SK-N-SH (cell line): ENCODE results near the gene MTFP1.

Experiments used
- CTCF ChIP-seq: fragments of 200-600 bp; sonication (generic); IDR thresholded peaks from 2 replicates; pipeline ENCODE4 v1.6.1; 2017; ENCODE audit warnings: antibody characterized with exemption, mild to moderate bottlenecking, moderate library complexity
- RXRA ChIP-seq: IDR thresholded peaks from 2 replicates; pipeline ENCODE4 v1.4.0; 2012; ENCODE audit warnings: low read depth, mild to moderate bottlenecking, borderline replicate concordance
- SIN3A ChIP-seq: IDR thresholded peaks from 2 replicates; pipeline ENCODE4 v1.6.1; 2012; ENCODE audit warnings: low read depth, mild to moderate bottlenecking, low read length, moderate library complexity, borderline replicate concordance
- TAF1 ChIP-seq: IDR thresholded peaks from 2 replicates; pipeline ENCODE4 v1.6.1; 2012; ENCODE audit warnings: low read depth, mild to moderate bottlenecking, low read length, moderate library complexity, borderline replicate concordance
- TEAD4 ChIP-seq: IDR thresholded peaks from 2 replicates; pipeline ENCODE4 v1.4.0; 2012; ENCODE audit warnings: mild to moderate bottlenecking, borderline replicate concordance; ENCODE audit not compliant: insufficient read depth
- YY1 ChIP-seq: IDR thresholded peaks from 2 replicates; pipeline ENCODE4 v1.4.0; 2012; ENCODE audit warnings: low read depth, mild to moderate bottlenecking

- TF ChIP-seq CTCF: no peak
- TF ChIP-seq YY1: no peak
- no peak for TF ChIP-seq SIN3A
- TF ChIP-seq TEAD4: no peak
- no peak for TF ChIP-seq TAF1
- TF ChIP-seq RXRA: no peak
Observed at GRCh38 chr22:30411780-30412179, 13.8 kb upstream of the MTFP1 start.
